Endothelial cell of umbilical vein (primary cell): ENCODE measurements around the gene INTS1. TPM values are rescaled to one million over a fixed set of nuclear protein-coding genes. Genes with fewer than 3 reads are reported as not detected.

Source experiments
- BruUV-seq: library from RNA; stranded (reverse); fragments of 400-500 nt; replicated peaks from 2 replicates; lab custom pipeline; 2021; lab: Mats Ljungman, UMichigan
- CTCF ChIA-PET: fragments of 300-600, 350-600 bp; sonication (Branson Sonifier 250); formaldehyde crosslinking; loops from one replicate; lab custom pipeline; 2021; ENCODE audit warnings: antibody characterized with exemption, inconsistent platforms; lab: Charles Lee
- POLR2A ChIA-PET: fragments of 300-600, 350-600 bp; sonication (Branson Sonifier 250); formaldehyde crosslinking; loops from one replicate; lab custom pipeline; 2021; ENCODE audit warnings: antibody characterized with exemption, inconsistent platforms; lab: Charles Lee
- DNase-seq: peaks from one replicate; pipeline ENCODE4 v3.0.0-alpha.2; 2011; ENCODE audit warnings: low read depth, low spot score
- FAIRE-seq: peaks from 2 replicates; lab custom pipeline; 2011; peaks lifted over from hg19 to GRCh38; lab: Jason Lieb, UNC
- H2AFZ ChIP-seq: 2 replicates; pipeline ENCODE4 v1.6.0; 2012; ENCODE audit warnings: low read depth, low read length, control low read depth, inconsistent platforms
- H3K27ac ChIP-seq: 2 replicates; pipeline ENCODE4 v1.5.1; 2011; ENCODE audit warnings: low read depth, mild to moderate bottlenecking, control low read depth, low read length, moderate library complexity; ENCODE audit not compliant: insufficient read depth
- H3K27me3 ChIP-seq, 2 experiments: 2 replicates each; pipeline versions ENCODE4 v1.6.0 to v1.6.1; 2011; ENCODE audit warnings: low read length in 2 of 2, mixed read lengths in 1 of 2; ENCODE audit not compliant: control insufficient read depth in 2 of 2, insufficient read depth in 2 of 2
- H3K36me3 ChIP-seq, 2 experiments: 2 replicates in 1 of 2; 3 replicates in 1 of 2; pipeline ENCODE4 v1.5.1; 2011; ENCODE audit warnings: low read length in 2 of 2, mild to moderate bottlenecking in 1 of 2, moderate library complexity in 1 of 2; ENCODE audit not compliant: control insufficient read depth in 2 of 2, insufficient read depth in 2 of 2; ENCODE audit errors: extremely low read depth in 1 of 2
- H3K4me1 ChIP-seq: 3 replicates; pipeline ENCODE4 v1.5.1; 2011; ENCODE audit warnings: mild to moderate bottlenecking, low read length; ENCODE audit not compliant: control insufficient read depth, insufficient read depth; ENCODE audit errors: extremely low read depth
- H3K4me2 ChIP-seq: 2 replicates; pipeline ENCODE4 v1.6.1; 2011; ENCODE audit warnings: low read length, control low read depth, mixed read lengths; ENCODE audit not compliant: insufficient read depth
- H3K4me3 ChIP-seq, 3 experiments: fragments of 200-600 bp in 1 of 3; sonication (generic), shearing (Covaris generic) in 1 of 3; replicated peaks in 1 of 3; 2 replicates each; pipeline ENCODE4 v1.5.1; 2011 to 2016; ENCODE audit warnings: control low read depth in 3 of 3, low read length in 3 of 3, mild to moderate bottlenecking in 2 of 3, inconsistent platforms in 1 of 3, low read depth in 1 of 3, moderate library complexity in 1 of 3; ENCODE audit not compliant: insufficient read depth in 1 of 3
- H3K79me2 ChIP-seq: 2 replicates; pipeline ENCODE4 v1.6.0; 2012; ENCODE audit warnings: low read length, inconsistent platforms; ENCODE audit not compliant: control insufficient read depth, insufficient read depth
- H3K9ac ChIP-seq: replicated peaks from 2 replicates; pipeline ENCODE3; 2011; ENCODE audit warnings: low read length, control low read depth; ENCODE audit not compliant: insufficient read depth; ENCODE audit errors: extremely low read depth
- H3K9me1 ChIP-seq: replicated peaks from 3 replicates; pipeline ENCODE4 v1.6.0; 2011; ENCODE audit warnings: mild to moderate bottlenecking, low read length; ENCODE audit not compliant: control insufficient read depth, insufficient read depth; ENCODE audit errors: extremely low read depth
- H3K9me3 ChIP-seq: replicated peaks from 2 replicates; pipeline ENCODE4 v1.5.1; 2012; ENCODE audit warnings: low read length, inconsistent platforms; ENCODE audit not compliant: control insufficient read depth, insufficient read depth
- H4K20me1 ChIP-seq: replicated peaks from 2 replicates; pipeline ENCODE3; 2011; ENCODE audit warnings: mild to moderate bottlenecking, low read length; ENCODE audit not compliant: control insufficient read depth, insufficient read depth; ENCODE audit errors: extremely low read depth
- CTCF ChIP-seq, 2 donors: IDR thresholded peaks; 1 replicate in 1 of 2; 2 replicates in 1 of 2; pipeline ENCODE4 v1.5.1; 2011; ENCODE audit warnings: low read length in 2 of 2, mild to moderate bottlenecking in 2 of 2, moderate library complexity in 2 of 2, control low read depth in 1 of 2, inconsistent platforms in 1 of 2, low read depth in 1 of 2; ENCODE audit not compliant: insufficient read depth in 1 of 2; ENCODE audit errors: extremely low read depth in 1 of 2
- EZH2 ChIP-seq: IDR thresholded peaks from 2 replicates; pipeline ENCODE4 v1.6.1; 2012; ENCODE audit warnings: borderline replicate concordance, low read depth, mild to moderate bottlenecking, moderate library complexity, low read length, inconsistent platforms; ENCODE audit not compliant: severe bottlenecking
- FOS ChIP-seq: IDR thresholded peaks from 2 replicates; pipeline ENCODE4 v1.6.1; 2011; ENCODE audit warnings: mild to moderate bottlenecking, low read length, moderate library complexity, borderline replicate concordance; ENCODE audit not compliant: insufficient read depth
- GATA2 ChIP-seq: IDR thresholded peaks from 2 replicates; pipeline ENCODE4 v1.7.0; 2011; ENCODE audit warnings: low read depth, mild to moderate bottlenecking, moderate library complexity, mixed read lengths, low read length; ENCODE audit not compliant: insufficient read length, insufficient read depth
- JUN ChIP-seq: IDR thresholded peaks from 2 replicates; pipeline ENCODE4 v1.6.1; 2011; ENCODE audit warnings: borderline replicate concordance, low read depth; ENCODE audit not compliant: insufficient read length, insufficient read depth
- MYC ChIP-seq: IDR thresholded peaks from one replicate; pipeline ENCODE4 v1.6.1; 2011; ENCODE audit warnings: mild to moderate bottlenecking, low read depth, low read length
- POLR2A ChIP-seq: IDR thresholded peaks from 2 replicates; pipeline ENCODE4 v1.6.1; 2012; ENCODE audit warnings: low read depth, mild to moderate bottlenecking, control low read depth, low read length
- POLR2AphosphoS5 ChIP-seq: IDR thresholded peaks from 2 replicates; pipeline ENCODE4 v1.6.1; 2012; ENCODE audit warnings: low read depth, mild to moderate bottlenecking, control low read depth, low read length, moderate library complexity; ENCODE audit not compliant: insufficient read depth
- dilution Hi-C: fragments of 300-500 bp; cut with MboI; formaldehyde crosslinking; loops from one replicate; pipeline ENCODE4 v1.15.0; 2019; ENCODE audit warnings: low sequenced_read_pairs; ENCODE audit not compliant: extremely low pct_ligation_motif_present
- intact Hi-C: fragments of 100-400 bp; cut with micrococcal nuclease; formaldehyde crosslinking; loops from one replicate; pipeline ENCODE4 v1.10.0; 2022
- polyA plus RNA-seq, 4 experiments: library from polyadenylated mRNA; depleted of rRNA in 3 of 4; stranded (reverse) in 3 of 4; unstranded in 1 of 4; fragments of >200 nt; gene quantifications; 2 replicates each; pipeline versions ENCODE4 v1.2.1 to v1.2.3, GENCODE V29; 2011 to 2012; ENCODE audit warnings: missing spikeins in 1 of 4
- total RNA-seq: library from RNA; stranded (reverse); gene quantifications from 2 replicates; pipeline ENCODE4 v1.2.3, GENCODE V29; 2021
- TF ChIP-seq, protein P1 (sequence below): IDR thresholded peaks from 2 replicates; pipeline ENCODE4 v1.6.1; 2011; ENCODE audit not compliant: insufficient read depth, insufficient read length

Gene INTS1
- total and polyA plus RNA-seq, 2 donors (not counting 3 experiments of a cell fraction or from before 2014, with no cell fraction given) = 57.8 to 116 TPM

DNA sequence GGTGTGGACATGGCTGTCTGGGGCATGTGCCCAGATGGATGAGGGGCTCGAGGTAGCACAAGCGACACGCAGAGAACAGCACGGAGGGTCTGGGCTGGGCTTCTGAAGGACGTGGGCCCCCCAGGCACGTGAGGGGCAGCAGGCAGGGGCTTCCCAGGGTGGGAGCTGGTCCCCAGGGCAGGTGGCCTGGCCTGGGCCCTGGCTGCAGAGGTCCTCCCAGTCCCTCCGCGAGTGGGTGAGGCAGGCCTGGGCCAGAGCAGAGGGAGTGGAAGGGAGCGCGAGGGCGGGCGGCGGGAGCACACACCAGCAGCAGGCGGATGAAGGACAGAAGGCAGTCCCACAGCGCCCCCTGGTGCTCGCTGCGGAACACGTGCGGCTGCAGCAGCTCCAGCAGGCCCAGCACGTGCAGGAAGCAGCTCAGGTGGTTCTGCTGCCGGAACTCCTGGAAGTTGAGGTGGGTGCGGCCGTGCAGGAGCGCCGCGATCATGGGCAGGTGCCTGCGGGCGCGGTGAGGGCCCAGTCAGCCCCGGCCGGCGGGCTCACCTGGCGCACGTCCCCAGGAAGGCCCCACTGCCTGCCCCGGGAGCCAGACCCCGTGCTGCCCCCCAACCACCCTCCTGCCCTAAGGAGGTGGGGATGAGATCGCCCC lies 30.2 kb downstream of the INTS1 start:
- no TSS peak for BruUV-seq
- FAIRE-seq (peak; percentile 87), DNase-seq (peak; percentile 64)
- Histone ChIP-seq H3K36me3 (peaks cover 6 to 48% of the 10 kb centered on the region in 2 experiments), H4K20me1 (no peaks in the 10 kb centered on the region), H3K9me3 (no peaks in the 10 kb centered on the region), H3K4me1 (no peaks in the 10 kb centered on the region), H3K4me2 (no peak overlapping the region), H3K4me3 (no peak overlapping the region), H3K9me1 (no peaks in the 10 kb centered on the region), H3K27ac (no peak overlapping the region), H3K9ac (no peak overlapping the region), H3K27me3 (no peaks in the 10 kb centered on the region), H2AFZ (no peak overlapping the region), H3K79me2 (no peaks in the 10 kb centered on the region)
- ChIA-PET POLR2A (no interaction called here), CTCF (interaction anchor here (0.6 to 3.9 kb wide), 19 partner anchors 9 to 288 kb away, joined by 3 to 65 read pairs (median 5); partner anchors contain the start of gene MICALL2)
- intact Hi-C loops = loop anchor here (2.0 kb wide), 2 partner anchors 41 to 247 kb away; no protein-coding TSS in a partner anchor
- TF ChIP-seq POLR2AphosphoS5 (no peak), POLR2A (no peak), EZH2 (no peak), CTCF (IDR thresholded peaks at IDR 0.05; ENCODE audit: extremely low read depth in 1 of 2, insufficient read depth in 1 of 2, low read depth in 1 of 2, low read length in 2 of 2) (peak; percentile 91 to 97), MYC (peak; percentile 68), JUN (no peak), FOS (no peak), GATA2 (no peak)
- TF ChIP-seq, protein P1, sequence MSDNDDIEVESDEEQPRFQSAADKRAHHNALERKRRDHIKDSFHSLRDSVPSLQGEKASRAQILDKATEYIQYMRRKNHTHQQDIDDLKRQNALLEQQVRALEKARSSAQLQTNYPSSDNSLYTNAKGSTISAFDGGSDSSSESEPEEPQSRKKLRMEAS = peak; percentile 97
- dilution Hi-C loops = no loop called here
